GM18519 (cell line): ENCODE data around the gene KCNQ2.
"Not testable (repeated sequence)": the region's sequence is repeated elsewhere in the genome, so short reads cannot be mapped to it uniquely, and the experiment has no call there.

Experiments
- ATAC-seq: cut with Tn5 transposase; IDR thresholded peaks from one replicate; pipeline ENCODE4 v1.9.1; 2021; ENCODE audit warnings: mild to moderate bottlenecking, moderate library complexity; ENCODE audit not compliant: unreplicated experiment, low FRiP score

The KCNQ2 gene

GRCh38 chr20:63395723-63396122 is 76.7 kb downstream of the KCNQ2 start:
- no peak for ATAC-seq

- no peak for ATAC-seq
Observed at GRCh38 chr20:63394920-63395455, 77.5 kb downstream of the KCNQ2 start.

- ATAC-seq = no peak
Observed at GRCh38 chr20:63394069-63394919, 78.2 kb downstream of the KCNQ2 start.

GRCh38 chr20:63393566-63393965 is 78.9 kb downstream of the KCNQ2 start:
- ATAC-seq = no peak

- no peak for ATAC-seq
Observed at GRCh38 chr20:63392465-63393365, 79.7 kb downstream of the KCNQ2 start.

- no peak for ATAC-seq
Observed at GRCh38 chr20:63387917-63388316, 84.5 kb downstream of the KCNQ2 start.

- ATAC-seq = no peak
Observed at GRCh38 chr20:63387393-63387792, 85.1 kb downstream of the KCNQ2 start.

GRCh38 chr20:63386491-63386890 is 86.0 kb downstream of the KCNQ2 start:
- ATAC-seq = no peak

- ATAC-seq = no peak
Observed at GRCh38 chr20:63385819-63386218, 86.6 kb downstream of the KCNQ2 start.

- ATAC-seq = no peak
Observed at GRCh38 chr20:63384336-63384735, 88.1 kb downstream of the KCNQ2 start.

GRCh38 chr20:63383556-63383955 is 88.9 kb downstream of the KCNQ2 start:
- no peak for ATAC-seq

GRCh38 chr20:63382551-63383300 is 89.7 kb downstream of the KCNQ2 start:
- ATAC-seq = no peak

GRCh38 chr20:63381781-63382431 is 90.5 kb downstream of the KCNQ2 start:
- ATAC-seq = no peak

GRCh38 chr20:63380346-63380870 is 92.0 kb downstream of the KCNQ2 start:
- no peak for ATAC-seq

GRCh38 chr20:63379872-63380271 is 92.6 kb downstream of the KCNQ2 start:
- ATAC-seq = not testable (repeated sequence)

- ATAC-seq = no peak
Observed at GRCh38 chr20:63379296-63379695, 93.2 kb downstream of the KCNQ2 start.

GRCh38 chr20:63378626-63379025 is 93.8 kb downstream of the KCNQ2 start:
- no peak for ATAC-seq

- no peak for ATAC-seq
Observed at GRCh38 chr20:63377951-63378381, 94.5 kb downstream of the KCNQ2 start.

- ATAC-seq = no peak
Observed at GRCh38 chr20:63377256-63377941, 95.1 kb downstream of the KCNQ2 start.
